KOPT-K1 (cell line): ENCODE measurements around the gene CMIP.
"Not testable (repeated sequence)": the region's sequence is repeated elsewhere in the genome, so short reads cannot be mapped to it uniquely, and the experiment has no call there.

Experiments
- H3K27ac ChIP-seq: fragments of 200-600 bp; sonication (generic); 2 replicates; pipeline ENCODE4 v1.5.1; 2016; ENCODE audit warnings: antibody characterized with exemption, mild to moderate bottlenecking, low read depth, low read length; ENCODE audit not compliant: poor library complexity, severe bottlenecking
- H3K36me3 ChIP-seq: fragments of 200-600 bp; sonication (generic); 2 replicates; pipeline ENCODE4 v1.5.1; 2017; ENCODE audit warnings: antibody characterized with exemption, mild to moderate bottlenecking, low read length, moderate library complexity; ENCODE audit not compliant: insufficient read depth
- H3K9me3 ChIP-seq: fragments of 200-600 bp; sonication (generic); 2 replicates; pipeline ENCODE4 v1.5.1; 2017; ENCODE audit warnings: antibody characterized with exemption, low read length, mild to moderate bottlenecking; ENCODE audit not compliant: insufficient read depth, poor library complexity, severe bottlenecking

Gene CMIP

DNA sequence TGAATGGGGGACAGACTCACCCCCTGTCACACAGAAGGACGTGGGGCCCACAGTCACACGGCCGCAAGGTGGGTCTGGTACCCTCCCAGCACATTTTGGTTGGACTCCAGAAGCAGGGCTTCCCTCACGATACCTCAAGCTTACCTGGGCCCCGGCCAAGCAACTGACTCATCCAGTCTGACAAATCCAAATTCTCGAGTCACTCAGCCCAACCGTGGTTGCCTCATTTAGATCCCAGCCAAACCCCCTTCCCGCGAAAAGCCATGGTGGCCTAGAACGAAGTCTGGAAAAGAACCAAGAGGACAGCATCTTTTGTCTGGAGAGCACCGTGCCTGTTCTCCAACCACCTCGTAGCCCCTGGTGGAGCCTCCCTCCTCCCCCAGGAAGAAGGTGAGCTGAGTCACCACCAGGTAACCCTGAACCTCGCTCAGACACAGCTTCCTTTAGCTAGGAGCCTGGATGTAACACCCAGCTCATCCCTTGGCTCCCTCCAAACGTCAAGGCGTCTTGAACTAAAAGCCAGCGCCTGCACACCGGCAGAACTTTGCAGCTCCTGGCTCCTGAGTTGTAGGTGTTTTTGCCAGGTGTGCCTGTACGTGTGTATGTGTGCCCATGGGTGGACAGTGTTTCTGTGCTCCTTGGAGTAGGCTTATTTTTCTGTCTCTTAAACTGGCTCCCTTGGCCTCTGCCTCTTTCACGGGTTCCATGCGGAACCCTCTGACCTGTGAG is 78.9 kb downstream of the CMIP start:
- no peaks in the 10 kb centered on the region for H3K9me3 ChIP-seq
- no peak overlapping the region for H3K27ac ChIP-seq
- peaks cover 12% of the 10 kb centered on the region for H3K36me3 ChIP-seq

DNA sequence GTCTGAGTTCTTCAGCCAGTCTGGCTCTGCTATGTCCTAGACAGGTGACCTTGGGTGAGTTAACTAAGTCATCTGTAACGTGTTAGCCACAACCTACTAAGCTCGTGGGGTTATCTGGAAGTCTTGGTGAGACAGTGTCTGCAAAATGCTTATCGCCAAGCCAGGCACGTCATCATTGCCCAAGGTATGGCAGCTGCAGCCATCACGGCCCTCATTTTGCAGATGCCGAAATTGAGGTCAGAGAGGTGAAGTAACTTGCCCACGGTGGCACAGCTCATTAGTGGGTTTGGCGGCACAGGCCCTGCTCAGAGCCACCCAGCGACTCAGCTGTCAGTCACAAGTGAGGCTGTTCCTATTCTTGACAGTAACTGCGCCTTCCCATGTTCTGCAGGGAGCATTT is 79.8 kb downstream of the CMIP start:
- H3K27ac ChIP-seq, result no peak overlapping the region

GRCh38 chr16:81524885-81525284 is 80.3 kb downstream of the CMIP start:
- peaks cover 12% of the 10 kb centered on the region for H3K36me3 ChIP-seq
- not testable (repeated sequence) for H3K27ac ChIP-seq, H3K9me3 ChIP-seq

More for the DNA sequence above, 79.8 kb downstream of the CMIP start:
- H3K36me3 ChIP-seq, result peaks cover 12% of the 10 kb centered on the region
- no peaks in the 10 kb centered on the region for H3K9me3 ChIP-seq

- no peaks in the 10 kb centered on the region for H3K9me3 ChIP-seq
- peaks cover 12% of the 10 kb centered on the region for H3K36me3 ChIP-seq
- H3K27ac ChIP-seq, result no peak overlapping the region
Measured at GRCh38 chr16:81526199-81526598, 81.6 kb downstream of the CMIP start.

DNA sequence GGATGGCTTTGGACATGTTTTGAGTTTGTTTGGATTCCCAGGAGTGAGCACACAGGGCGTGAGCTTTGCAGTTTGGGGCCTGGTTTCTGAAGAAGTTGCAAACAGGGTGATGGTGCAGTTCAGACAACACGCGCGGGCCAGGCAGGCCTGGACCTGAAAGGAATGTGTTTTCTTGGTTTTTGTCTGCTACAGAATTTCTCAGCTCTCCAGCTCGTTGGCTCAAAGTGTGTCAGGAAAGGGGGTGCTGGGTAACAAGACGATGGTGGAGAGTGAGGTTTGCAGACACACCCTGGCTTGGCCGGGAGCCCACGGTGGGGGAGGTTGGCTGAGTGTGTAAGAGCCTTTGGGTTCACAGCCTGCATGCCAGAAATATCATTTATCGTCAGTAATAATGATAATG is 82.3 kb downstream of the CMIP start:
- H3K9me3 ChIP-seq, result no peaks in the 10 kb centered on the region
- H3K36me3 ChIP-seq, result peaks cover 12% of the 10 kb centered on the region
- H3K27ac ChIP-seq, result no peak overlapping the region

- Histone ChIP-seq H3K9me3 (no peaks in the 10 kb centered on the region), H3K36me3 (peaks cover 12% of the 10 kb centered on the region), H3K27ac (no peak overlapping the region)
Measured at GRCh38 chr16:81527477-81528178, 83.0 kb downstream of the CMIP start.

DNA sequence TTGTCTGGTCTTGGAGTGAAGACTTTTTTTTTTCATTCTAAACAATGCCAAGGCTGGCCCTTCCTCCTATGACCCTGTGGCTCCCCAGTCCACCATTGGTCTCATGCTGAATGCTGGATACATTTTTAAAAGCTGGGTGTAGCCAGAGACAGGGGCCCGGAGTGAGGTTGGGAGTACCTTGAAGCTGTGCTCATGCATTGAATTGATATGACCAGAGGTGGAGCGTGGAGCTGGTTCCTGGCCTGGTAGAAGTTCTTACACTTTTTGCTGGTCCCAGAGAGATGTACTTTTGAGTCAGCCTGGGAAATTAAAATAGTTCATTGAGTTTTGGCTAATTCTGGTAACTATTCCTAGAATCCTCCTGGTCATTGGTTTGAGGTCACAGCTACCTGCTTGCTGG is 83.6 kb downstream of the CMIP start:
- H3K9me3 ChIP-seq, result no peaks in the 10 kb centered on the region
- no peak overlapping the region for H3K27ac ChIP-seq
- peaks cover 8% of the 10 kb centered on the region for H3K36me3 ChIP-seq

DNA sequence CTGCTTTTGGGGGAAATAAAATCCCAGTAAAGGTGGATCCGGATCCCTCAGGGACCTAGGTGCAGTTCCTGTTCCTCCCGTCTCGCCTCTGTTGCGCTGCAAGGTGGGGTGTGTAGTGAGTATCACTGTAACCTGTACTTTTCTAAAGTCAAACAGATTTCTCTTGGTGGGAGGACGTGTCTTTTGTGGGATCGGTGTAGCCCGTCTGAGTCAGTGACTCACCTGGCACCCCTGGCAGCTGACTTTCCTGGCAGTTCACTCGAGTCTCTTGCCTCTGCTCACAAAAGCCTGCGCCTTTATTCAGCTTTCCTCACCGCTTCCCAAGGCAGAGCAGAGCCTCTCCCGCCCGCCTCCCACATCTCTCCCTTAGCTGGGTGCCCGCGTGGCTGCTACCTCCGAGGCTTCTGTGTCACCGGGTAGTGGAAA is 85.7 kb downstream of the CMIP start:
- Histone ChIP-seq H3K27ac (no peak overlapping the region), H3K9me3 (no peaks in the 10 kb centered on the region), H3K36me3 (no peaks in the 10 kb centered on the region; the same call in 1 of the 2 replicates)

DNA sequence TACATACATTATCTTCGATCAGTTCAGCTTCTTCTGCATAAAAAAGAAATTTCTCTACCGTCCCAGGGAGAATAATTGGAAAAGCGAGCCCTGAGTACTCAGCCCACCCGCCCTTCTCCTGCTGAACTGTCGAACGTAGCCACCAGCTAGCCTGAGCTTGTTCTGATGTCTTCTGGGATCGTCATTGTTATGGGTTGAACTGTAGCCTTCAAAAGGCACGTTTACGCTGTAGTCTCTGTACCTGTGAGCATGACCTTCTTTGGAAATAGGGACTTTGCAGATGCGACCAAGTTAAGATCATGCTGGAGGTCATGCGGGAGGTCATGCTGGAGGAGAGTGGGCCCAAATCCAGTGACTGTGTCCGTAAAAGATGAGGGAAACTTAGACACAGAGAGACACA is 86.2 kb downstream of the CMIP start:
- Histone ChIP-seq H3K27ac (no peak overlapping the region), H3K36me3 (no peaks in the 10 kb centered on the region; the same call in 1 of the 2 replicates), H3K9me3 (no peaks in the 10 kb centered on the region)

DNA sequence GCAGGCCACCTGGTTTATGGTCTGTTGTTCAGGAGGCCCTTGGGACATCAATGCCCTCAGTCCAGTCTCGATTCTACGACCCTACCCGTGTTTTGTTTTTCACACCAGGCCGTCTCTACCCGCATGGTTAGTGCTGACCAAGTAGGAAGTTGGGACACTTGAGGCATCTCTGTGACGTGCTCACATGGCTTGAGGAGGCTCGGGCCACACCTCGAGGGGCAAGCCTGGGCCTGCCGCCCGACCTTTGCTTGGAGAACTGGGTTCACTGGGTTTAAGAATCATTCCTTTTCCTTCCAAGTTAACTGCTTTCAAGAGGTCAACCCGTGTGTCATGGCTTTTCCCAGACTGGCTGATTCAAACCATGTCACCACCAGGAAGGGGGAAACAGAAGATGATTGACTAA is 86.8 kb downstream of the CMIP start:
- H3K9me3 ChIP-seq, result no peaks in the 10 kb centered on the region
- no peaks in the 10 kb centered on the region; the same call in 1 of the 2 replicates for H3K36me3 ChIP-seq
- H3K27ac ChIP-seq, result no peak overlapping the region

- Histone ChIP-seq H3K9me3 (no peaks in the 10 kb centered on the region), H3K27ac (no peak overlapping the region), H3K36me3 (no peaks in the 10 kb centered on the region; the same call in 1 of the 2 replicates)
Measured at GRCh38 chr16:81532491-81533174, 88.0 kb downstream of the CMIP start.

DNA sequence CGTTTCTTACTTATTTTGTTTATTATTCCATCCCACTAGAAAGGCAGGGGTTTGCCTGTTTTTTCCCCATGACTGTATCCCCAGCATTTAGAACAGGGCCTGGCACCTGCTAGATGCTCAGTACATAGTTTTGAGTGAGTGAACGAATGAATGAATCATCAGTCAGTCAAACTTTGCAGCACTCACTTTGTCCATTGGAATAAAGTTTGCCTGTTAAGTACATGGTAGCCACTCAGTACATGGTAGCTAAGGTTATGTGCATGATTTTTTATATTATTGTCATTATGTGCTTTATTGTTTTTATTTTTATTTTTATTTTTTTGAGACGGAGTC is 88.5 kb downstream of the CMIP start:
- H3K9me3 ChIP-seq, result no peaks in the 10 kb centered on the region

DNA sequence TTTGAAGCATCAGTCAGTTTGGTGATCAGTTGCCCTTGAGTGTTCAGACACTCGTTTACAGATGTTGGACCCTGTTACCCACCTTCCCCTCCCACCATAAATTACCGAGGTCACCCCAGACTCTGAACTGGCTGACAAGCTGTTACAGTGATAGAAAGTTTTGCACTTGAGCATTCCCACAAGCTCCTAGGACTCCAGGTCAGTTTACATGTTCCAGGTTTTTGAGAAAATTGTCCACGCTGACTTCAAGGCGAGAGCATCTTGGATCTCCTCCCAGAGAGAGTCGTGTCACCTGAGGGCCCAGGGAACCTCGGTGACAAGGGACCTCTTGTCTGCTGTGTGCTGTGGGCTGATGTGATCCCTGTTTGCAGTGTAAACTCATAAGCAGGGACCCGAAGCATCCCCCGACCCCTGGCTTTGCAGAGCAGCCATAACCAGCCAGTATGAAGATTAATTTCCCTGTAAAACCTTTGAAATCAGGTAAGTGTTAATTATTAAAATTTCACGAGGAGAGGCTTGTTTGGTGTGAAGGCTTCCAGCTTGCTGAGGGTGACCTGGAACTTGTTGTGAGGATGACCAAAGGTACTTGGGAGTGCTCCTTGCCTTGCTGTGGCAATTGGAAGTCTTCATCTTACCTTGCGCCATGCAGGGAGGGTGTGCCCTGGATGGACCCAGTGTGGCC is 91.2 kb downstream of the CMIP start:
- H3K9me3 ChIP-seq, result no peaks in the 10 kb centered on the region
- no peak overlapping the region for H3K27ac ChIP-seq
- H3K36me3 ChIP-seq, result no peaks in the 10 kb centered on the region; the same call in 1 of the 2 replicates

More for the DNA sequence above, 88.5 kb downstream of the CMIP start:
- Histone ChIP-seq H3K27ac (no peak overlapping the region), H3K36me3 (no peaks in the 10 kb centered on the region; the same call in 1 of the 2 replicates)

GRCh38 chr16:81536648-81537047 is 92.0 kb downstream of the CMIP start:
- H3K36me3 ChIP-seq, result no peaks in the 10 kb centered on the region; the same call in 1 of the 2 replicates
- no peak overlapping the region for H3K27ac ChIP-seq
- H3K9me3 ChIP-seq, result no peaks in the 10 kb centered on the region
